ENCODE data around the gene PHLPP1.
A peak's percentile ranks its signal among the peaks of the same experiment; 100 is the strongest.
"Not testable (repeated sequence)": the region's sequence is repeated elsewhere in the genome, so short reads cannot be mapped to it uniquely, and the experiment has no call there.

The PHLPP1 gene

GRCh38 chr18:62809445-62809844, 94.1 kb downstream of the PHLPP1 start:
- H3K4me1 Mint-ChIP-seq: peaks cover 19 to 43% of the 10 kb centered on the region in 2 donors
- not testable (repeated sequence) for H3K4me3 Mint-ChIP-seq, H3K9me3 Mint-ChIP-seq

GRCh38 chr18:62809900-62810299, 94.6 kb downstream of the PHLPP1 start:
- H3K4me3 Mint-ChIP-seq: no peak overlapping the region
- no peak overlapping the region for H3K27ac Mint-ChIP-seq
- DNase-seq: no peak
- peaks cover 23 to 48% of the 10 kb centered on the region in 2 donors for H3K4me1 Mint-ChIP-seq
- no peaks in the 10 kb centered on the region for H3K27me3 Mint-ChIP-seq
- no peak for ATAC-seq (replicated peaks)
- H3K36me3 Mint-ChIP-seq: peaks cover 4 to 9% of the 10 kb centered on the region in 2 donors
- H3K9me3 Mint-ChIP-seq: peaks cover 0 to 1% of the 10 kb centered on the region in 2 donors

More at GRCh38 chr18:62809445-62809844, 94.1 kb downstream of the PHLPP1 start:
- ATAC-seq (replicated peaks); H3K27ac Mint-ChIP-seq; H3K27me3 Mint-ChIP-seq; DNase-seq; H3K36me3 Mint-ChIP-seq: not testable (repeated sequence)

GRCh38 chr18:62810682-62811081, 95.3 kb downstream of the PHLPP1 start:
- Mint-ChIP-seq H3K36me3 (peaks cover 4 to 9% of the 10 kb centered on the region in 2 donors), H3K9me3 (peaks cover 0 to 1% of the 10 kb centered on the region in 2 donors), H3K4me3 (no peak overlapping the region), H3K27ac (no peak overlapping the region), H3K27me3 (no peaks in the 10 kb centered on the region), H3K4me1 (peaks cover 25 to 51% of the 10 kb centered on the region in 2 donors)
- DNase-seq (no peak), ATAC-seq (replicated peaks) (no peak)

GRCh38 chr18:62811674-62812073, 96.3 kb downstream of the PHLPP1 start:
- H3K27me3 Mint-ChIP-seq: no peaks in the 10 kb centered on the region
- DNase-seq (no peak), ATAC-seq (replicated peaks) (no peak)
- no peak overlapping the region for H3K27ac Mint-ChIP-seq
- H3K36me3 Mint-ChIP-seq: peaks cover 4 to 9% of the 10 kb centered on the region in 2 donors
- peaks cover 25 to 52% of the 10 kb centered on the region in 2 donors for H3K4me1 Mint-ChIP-seq
- no peak overlapping the region for H3K4me3 Mint-ChIP-seq
- peaks cover 0 to 1% of the 10 kb centered on the region in 2 donors for H3K9me3 Mint-ChIP-seq

- peaks cover 25 to 52% of the 10 kb centered on the region in 2 donors for H3K4me1 Mint-ChIP-seq
Measured at GRCh38 chr18:62812242-62812641, 96.9 kb downstream of the PHLPP1 start.

GRCh38 chr18:62812876-62813275, 97.5 kb downstream of the PHLPP1 start:
- H3K27ac Mint-ChIP-seq: no peak overlapping the region
- ATAC-seq (replicated peaks): no peak

More at GRCh38 chr18:62812242-62812641, 96.9 kb downstream of the PHLPP1 start:
- DNase-seq (no peak), ATAC-seq (replicated peaks) (no peak)
- Mint-ChIP-seq H3K4me3 (no peak overlapping the region), H3K36me3 (peaks cover 4 to 12% of the 10 kb centered on the region in 2 donors), H3K27ac (no peak overlapping the region), H3K27me3 (no peaks in the 10 kb centered on the region), H3K9me3 (peaks cover 0 to 1% of the 10 kb centered on the region in 2 donors)

GRCh38 chr18:62814132-62814759, 98.9 kb downstream of the PHLPP1 start:
- Mint-ChIP-seq H3K27ac (peak overlapping the region; percentile 31), H3K27me3 (no peaks in the 10 kb centered on the region), H3K4me1 (peaks cover 21 to 47% of the 10 kb centered on the region in 2 donors), H3K36me3 (peaks cover 1 to 13% of the 10 kb centered on the region in 2 donors), H3K9me3 (no peaks in the 10 kb centered on the region), H3K4me3 (no peak overlapping the region)
- ATAC-seq (replicated peaks): no peak
- DNase-seq: no peak

More at GRCh38 chr18:62812876-62813275, 97.5 kb downstream of the PHLPP1 start:
- peaks cover 4 to 11% of the 10 kb centered on the region in 2 donors for H3K36me3 Mint-ChIP-seq
- no peak for DNase-seq
- H3K4me1 Mint-ChIP-seq: peaks cover 24 to 51% of the 10 kb centered on the region in 2 donors
- peaks cover 0 to 1% of the 10 kb centered on the region in 2 donors for H3K9me3 Mint-ChIP-seq
- H3K27me3 Mint-ChIP-seq: no peaks in the 10 kb centered on the region
- no peak overlapping the region for H3K4me3 Mint-ChIP-seq

GRCh38 chr18:62825382-62825781, 110.0 kb downstream of the PHLPP1 start:
- no peak overlapping the region for H3K4me3 Mint-ChIP-seq
- no peaks in the 10 kb centered on the region for H3K27me3 Mint-ChIP-seq
- H3K9me3 Mint-ChIP-seq: no peaks in the 10 kb centered on the region
- peaks cover 17 to 23% of the 10 kb centered on the region in 2 donors for H3K4me1 Mint-ChIP-seq
- DNase-seq (no peak), ATAC-seq (replicated peaks) (no peak)
- H3K36me3 Mint-ChIP-seq: peaks cover 7 to 13% of the 10 kb centered on the region in 2 donors
- no peak overlapping the region for H3K27ac Mint-ChIP-seq

GRCh38 chr18:62827397-62827796, 112.1 kb downstream of the PHLPP1 start:
- no peak for ATAC-seq (replicated peaks)
- H3K4me1 Mint-ChIP-seq: peaks cover 26 to 33% of the 10 kb centered on the region in 2 donors
- H3K27ac Mint-ChIP-seq: peak overlapping the region; percentile 7
- no peak overlapping the region for H3K4me3 Mint-ChIP-seq
- DNase-seq: no peak
- peaks cover 15 to 21% of the 10 kb centered on the region in 2 donors for H3K36me3 Mint-ChIP-seq
- H3K9me3 Mint-ChIP-seq: no peaks in the 10 kb centered on the region
- no peaks in the 10 kb centered on the region for H3K27me3 Mint-ChIP-seq

GRCh38 chr18:62828091-62828640, 112.8 kb downstream of the PHLPP1 start:
- Mint-ChIP-seq H3K4me1 (peaks cover 26 to 36% of the 10 kb centered on the region in 2 donors), H3K36me3 (peaks cover 15 to 21% of the 10 kb centered on the region in 2 donors), H3K27ac (peak overlapping the region; percentile 9), H3K4me3 (no peak overlapping the region), H3K27me3 (no peaks in the 10 kb centered on the region), H3K9me3 (no peaks in the 10 kb centered on the region)
- no peak for ATAC-seq (replicated peaks)
- DNase-seq: no peak

- H3K4me1 Mint-ChIP-seq: peaks cover 26 to 43% of the 10 kb centered on the region in 2 donors
- no peaks in the 10 kb centered on the region for H3K9me3 Mint-ChIP-seq
- DNase-seq (no peak), ATAC-seq (replicated peaks) (peak; percentile 88)
- H3K27me3 Mint-ChIP-seq: no peaks in the 10 kb centered on the region
- peak overlapping the region; percentile 38 for H3K27ac Mint-ChIP-seq
- H3K4me3 Mint-ChIP-seq: no peak overlapping the region
- H3K36me3 Mint-ChIP-seq: peaks cover 15 to 24% of the 10 kb centered on the region in 2 donors
Measured at GRCh38 chr18:62828852-62829251, 113.5 kb downstream of the PHLPP1 start.

- Mint-ChIP-seq H3K9me3 (no peaks in the 10 kb centered on the region), H3K27ac (no peak overlapping the region), H3K4me1 (peaks cover 27 to 51% of the 10 kb centered on the region in 2 donors)
Measured at GRCh38 chr18:62829936-62830335, 114.6 kb downstream of the PHLPP1 start.

GRCh38 chr18:62832282-62832681, 116.9 kb downstream of the PHLPP1 start:
- no peaks in the 10 kb centered on the region for H3K27me3 Mint-ChIP-seq
- no peak overlapping the region for H3K4me3 Mint-ChIP-seq
- no peaks in the 10 kb centered on the region for H3K9me3 Mint-ChIP-seq
- ATAC-seq (replicated peaks) (peak in 1 of 2 donors; percentile 28), DNase-seq (no peak)
- peaks cover 19 to 27% of the 10 kb centered on the region in 2 donors for H3K36me3 Mint-ChIP-seq
- H3K4me1 Mint-ChIP-seq: peaks cover 25 to 56% of the 10 kb centered on the region in 2 donors
- no peak overlapping the region for H3K27ac Mint-ChIP-seq

More at GRCh38 chr18:62829936-62830335, 114.6 kb downstream of the PHLPP1 start:
- no peak for DNase-seq
- Mint-ChIP-seq H3K27me3 (no peaks in the 10 kb centered on the region), H3K4me3 (no peak overlapping the region), H3K36me3 (peaks cover 19 to 27% of the 10 kb centered on the region in 2 donors)
- no peak for ATAC-seq (replicated peaks)

- Mint-ChIP-seq H3K27ac (no peak overlapping the region), H3K4me3 (no peak overlapping the region), H3K36me3 (peaks cover 21 to 22% of the 10 kb centered on the region in 2 donors), H3K4me1 (peaks cover 15 to 56% of the 10 kb centered on the region in 2 donors), H3K9me3 (no peaks in the 10 kb centered on the region), H3K27me3 (no peaks in the 10 kb centered on the region)
- ATAC-seq (replicated peaks): no peak
- DNase-seq: no peak
Measured at GRCh38 chr18:62833494-62833893, 118.2 kb downstream of the PHLPP1 start.

- ATAC-seq (replicated peaks) (no peak), DNase-seq (no peak)
- Mint-ChIP-seq H3K36me3 (peaks cover 21 to 22% of the 10 kb centered on the region in 2 donors), H3K27me3 (no peaks in the 10 kb centered on the region), H3K9me3 (no peaks in the 10 kb centered on the region), H3K4me1 (peaks cover 12 to 59% of the 10 kb centered on the region in 2 donors), H3K4me3 (no peak overlapping the region), H3K27ac (no peak overlapping the region)
Measured at GRCh38 chr18:62834715-62835114, 119.4 kb downstream of the PHLPP1 start.
